Caco-2 (cell line): ENCODE data around the gene CHRNA5. TPM values are rescaled to one million over a fixed set of nuclear protein-coding genes. Genes with fewer than 3 reads are reported as not detected.

Source experiments
- BruUV-seq: library from RNA; stranded (reverse); fragments of 400-500 nt; replicated peaks from 2 replicates; lab custom pipeline; 2021; lab: Mats Ljungman, UMichigan
- CTCF ChIA-PET: fragments of 300-600 bp; sonication (Branson Sonifier 250); formaldehyde crosslinking; loops from one replicate; lab custom pipeline; 2022; ENCODE audit warnings: antibody characterized with exemption; lab: Charles Lee
- POLR2A ChIA-PET: fragments of 300-600 bp; sonication (Branson Sonifier 250); formaldehyde crosslinking; loops from one replicate; lab custom pipeline; 2022; ENCODE audit warnings: antibody characterized with exemption; lab: Charles Lee
- DNase-seq, 2 experiments: peaks; one replicate each; pipeline versions ENCODE4 v3.0.0 to v3.0.0-alpha.2; 2020 to 2022
- H3K27me3 ChIP-seq: replicated peaks from 2 replicates; pipeline ENCODE4 v1.6.0; 2011; ENCODE audit warnings: low read length; ENCODE audit not compliant: control insufficient read depth, insufficient read depth
- H3K36me3 ChIP-seq: 2 replicates; pipeline ENCODE4 v1.5.1; 2011; ENCODE audit warnings: low read length; ENCODE audit not compliant: control insufficient read depth, insufficient read depth
- H3K4me1 ChIP-seq: fragments of 250-450 bp; sonication (Bioruptor Pico); 2 replicates; pipeline ENCODE4 v1.5.1; 2020; ENCODE audit warnings: mild to moderate bottlenecking
- H3K4me3 ChIP-seq: 2 replicates; pipeline ENCODE4 v1.5.1; 2011; ENCODE audit warnings: low read depth, mild to moderate bottlenecking, control low read depth, low read length
- H3K9me3 ChIP-seq: fragments of 250-450 bp; sonication (Bioruptor Pico); 2 replicates; pipeline ENCODE4 v1.5.1; 2020; ENCODE audit warnings: mild to moderate bottlenecking, moderate library complexity
- H3K27ac Mint-ChIP-seq: one replicate; pipeline ENCODE4 v1.8.0; 2022; ENCODE audit warnings: mixed read lengths; ENCODE audit not compliant: unreplicated experiment
- H3K27me3 Mint-ChIP-seq: one replicate; pipeline ENCODE4 v1.8.0; 2022; ENCODE audit warnings: mixed read lengths; ENCODE audit not compliant: insufficient read depth, unreplicated experiment
- H3K36me3 Mint-ChIP-seq: one replicate; pipeline ENCODE4 v1.8.0; 2022; ENCODE audit warnings: mild to moderate bottlenecking, mixed read lengths; ENCODE audit not compliant: insufficient read depth, unreplicated experiment
- H3K4me1 Mint-ChIP-seq: one replicate; pipeline ENCODE4 v1.8.0; 2022; ENCODE audit warnings: low read depth, mixed read lengths; ENCODE audit not compliant: unreplicated experiment
- H3K4me3 Mint-ChIP-seq: one replicate; pipeline ENCODE4 v1.8.0; 2022; ENCODE audit warnings: mild to moderate bottlenecking, moderate library complexity, mixed read lengths; ENCODE audit not compliant: unreplicated experiment
- H3K9me3 Mint-ChIP-seq: one replicate; pipeline ENCODE4 v1.8.0; 2022; ENCODE audit warnings: mixed read lengths; ENCODE audit not compliant: unreplicated experiment
- CTCF ChIP-seq, 2 experiments: fragments of 200-600 bp in 1 of 2; IDR thresholded peaks; 1 replicate in 1 of 2; 2 replicates in 1 of 2; pipeline versions ENCODE4 v1.5.1 to v1.8.0; 2011 to 2022; ENCODE audit warnings: antibody characterized with exemption in 1 of 2, control low read depth in 1 of 2, inconsistent platforms in 1 of 2, low read depth in 1 of 2, low read length in 1 of 2, mild to moderate bottlenecking in 1 of 2, moderate library complexity in 1 of 2; ENCODE audit not compliant: insufficient read depth in 1 of 2, severe bottlenecking in 1 of 2, unreplicated experiment in 1 of 2
- intact Hi-C: fragments of 100-400 bp; cut with micrococcal nuclease; formaldehyde crosslinking; loops from one replicate; pipeline ENCODE4 v1.10.0; 2022; ENCODE audit not compliant: unreplicated experiment
- total RNA-seq: library from RNA; stranded (reverse); gene quantifications from 2 replicates; pipeline ENCODE4 v1.2.3, GENCODE V29; 2022

Gene CHRNA5
- total RNA-seq, 1 experiment from 2014 or later, result 12.9 TPM

GRCh38 chr15:78617516-78617915 is 52.2 kb downstream of the CHRNA5 start:
- TF ChIP-seq CTCF (IDR thresholded peaks at IDR 0.05; ENCODE audit: insufficient read depth in 1 of 2, low read depth in 1 of 2, low read length in 1 of 2, severe bottlenecking in 1 of 2, unreplicated experiment in 1 of 2), result no peak
- ChIA-PET CTCF (interaction anchor here (0.6 kb wide), 1 partner anchor 217 kb away, joined by 10 read pairs; no protein-coding TSS in a partner anchor), POLR2A (no interaction called here)
- Mint-ChIP-seq H3K36me3 (no peaks in the 10 kb centered on the region), H3K27me3 (peaks cover 4% of the 10 kb centered on the region), H3K27ac (no peak overlapping the region), H3K4me1 (no peaks in the 10 kb centered on the region), H3K4me3 (no peak overlapping the region), H3K9me3 (no peaks in the 10 kb centered on the region)
- intact Hi-C loops, result no loop called here
- Histone ChIP-seq H3K9me3 (no peaks in the 10 kb centered on the region), H3K4me1 (no peaks in the 10 kb centered on the region), H3K36me3 (no peaks in the 10 kb centered on the region), H3K4me3 (no peak overlapping the region), H3K27me3 (no peaks in the 10 kb centered on the region)
- no TSS peak for BruUV-seq
- DNase-seq, result no peak

- H3K27me3 ChIP-seq, result no peaks in the 10 kb centered on the region
- TF ChIP-seq CTCF (IDR thresholded peaks at IDR 0.05; ENCODE audit: insufficient read depth in 1 of 2, low read depth in 1 of 2, low read length in 1 of 2, severe bottlenecking in 1 of 2, unreplicated experiment in 1 of 2), result no peak
- no peak for DNase-seq
- no TSS peak for BruUV-seq
- H3K4me3 ChIP-seq, result no peak overlapping the region
- Mint-ChIP-seq H3K36me3 (no peaks in the 10 kb centered on the region), H3K9me3 (no peaks in the 10 kb centered on the region), H3K27ac (no peak overlapping the region), H3K4me1 (no peaks in the 10 kb centered on the region), H3K27me3 (peaks cover 4% of the 10 kb centered on the region), H3K4me3 (no peak overlapping the region)
- H3K4me1 ChIP-seq, result no peaks in the 10 kb centered on the region
- CTCF ChIA-PET, result interaction anchor here (0.6 kb wide), 1 partner anchor 217 kb away, joined by 10 read pairs; no protein-coding TSS in a partner anchor
- intact Hi-C loops, result loop anchor here (1.0 kb wide), 1 partner anchor 91 kb away; no protein-coding TSS in a partner anchor
- POLR2A ChIA-PET, result no interaction called here
- H3K36me3 ChIP-seq, result no peaks in the 10 kb centered on the region
- H3K9me3 ChIP-seq, result no peaks in the 10 kb centered on the region
Observed at GRCh38 chr15:78618064-78618463, 52.7 kb downstream of the CHRNA5 start.

- H3K4me1 ChIP-seq, result no peaks in the 10 kb centered on the region
- Mint-ChIP-seq H3K27me3 (peaks cover 4% of the 10 kb centered on the region), H3K9me3 (no peaks in the 10 kb centered on the region), H3K27ac (no peak overlapping the region), H3K4me1 (no peaks in the 10 kb centered on the region), H3K4me3 (no peak overlapping the region), H3K36me3 (no peaks in the 10 kb centered on the region)
- no peak overlapping the region for H3K4me3 ChIP-seq
- H3K9me3 ChIP-seq, result no peaks in the 10 kb centered on the region
- no peaks in the 10 kb centered on the region for H3K27me3 ChIP-seq
- POLR2A ChIA-PET, result no interaction called here
- intact Hi-C loops, result loop anchor here (1.0 kb wide), 1 partner anchor 91 kb away; no protein-coding TSS in a partner anchor
- no peaks in the 10 kb centered on the region for H3K36me3 ChIP-seq
- DNase-seq, result peak; percentile 80 to 87
- no TSS peak for BruUV-seq
- peak; percentile 66 to 79 for TF ChIP-seq CTCF (IDR thresholded peaks at IDR 0.05; ENCODE audit: insufficient read depth in 1 of 2, low read depth in 1 of 2, low read length in 1 of 2, severe bottlenecking in 1 of 2, unreplicated experiment in 1 of 2)
- CTCF ChIA-PET, result no interaction called here
Observed at GRCh38 chr15:78618490-78618934, 53.2 kb downstream of the CHRNA5 start.
